ENCODE data around the gene RNF145.
"Not testable (repeated sequence)": the region's sequence is repeated elsewhere in the genome, so short reads cannot be mapped to it uniquely, and the experiment has no call there.

The RNF145 gene, protein sequence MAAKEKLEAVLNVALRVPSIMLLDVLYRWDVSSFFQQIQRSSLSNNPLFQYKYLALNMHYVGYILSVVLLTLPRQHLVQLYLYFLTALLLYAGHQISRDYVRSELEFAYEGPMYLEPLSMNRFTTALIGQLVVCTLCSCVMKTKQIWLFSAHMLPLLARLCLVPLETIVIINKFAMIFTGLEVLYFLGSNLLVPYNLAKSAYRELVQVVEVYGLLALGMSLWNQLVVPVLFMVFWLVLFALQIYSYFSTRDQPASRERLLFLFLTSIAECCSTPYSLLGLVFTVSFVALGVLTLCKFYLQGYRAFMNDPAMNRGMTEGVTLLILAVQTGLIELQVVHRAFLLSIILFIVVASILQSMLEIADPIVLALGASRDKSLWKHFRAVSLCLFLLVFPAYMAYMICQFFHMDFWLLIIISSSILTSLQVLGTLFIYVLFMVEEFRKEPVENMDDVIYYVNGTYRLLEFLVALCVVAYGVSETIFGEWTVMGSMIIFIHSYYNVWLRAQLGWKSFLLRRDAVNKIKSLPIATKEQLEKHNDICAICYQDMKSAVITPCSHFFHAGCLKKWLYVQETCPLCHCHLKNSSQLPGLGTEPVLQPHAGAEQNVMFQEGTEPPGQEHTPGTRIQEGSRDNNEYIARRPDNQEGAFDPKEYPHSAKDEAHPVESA

DNA sequence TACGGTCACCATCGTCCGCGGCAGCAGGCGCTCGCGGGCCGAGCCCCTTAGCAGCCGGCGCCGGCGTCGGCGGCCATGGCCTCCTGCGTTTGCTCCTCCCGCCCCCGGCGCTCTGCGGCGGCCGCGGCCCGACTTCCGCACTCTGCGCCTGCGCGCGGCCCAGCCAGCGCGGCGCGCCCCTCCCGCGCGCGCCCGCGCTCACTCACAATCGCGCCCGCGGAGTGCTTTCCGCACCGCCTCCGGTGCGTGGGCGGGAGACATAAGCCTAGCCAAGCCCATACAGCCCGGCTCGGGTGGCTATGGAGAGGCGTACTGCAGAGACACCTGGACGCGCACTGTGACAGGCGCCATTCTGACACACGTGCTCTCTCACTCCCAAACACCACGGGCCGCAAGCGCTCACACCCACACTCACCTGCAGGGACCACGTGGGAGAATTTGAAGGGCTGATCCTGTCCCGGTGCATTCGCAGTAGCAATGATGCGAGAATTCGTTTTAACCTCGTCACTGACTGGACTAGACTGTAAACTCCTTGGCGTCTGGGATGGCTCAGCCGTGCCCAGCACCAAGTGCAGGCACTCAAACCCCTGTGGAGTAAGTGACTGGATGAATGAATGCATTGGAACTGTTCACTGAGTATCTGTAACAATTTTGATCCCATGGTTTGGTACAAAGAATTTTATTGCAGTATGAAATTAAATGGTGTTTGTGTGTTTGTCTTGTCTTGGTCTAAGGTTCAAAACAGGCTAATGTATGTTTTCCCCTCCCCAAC lies at the start of gene RNF145:
Gene RNF145 (minus strand): TSS at position 116 of the 772 bp plus-strand sequence. CDS start 5,936 bp downstream, outside the sequence.
- DNase-seq = peak; percentile 96

DNA sequence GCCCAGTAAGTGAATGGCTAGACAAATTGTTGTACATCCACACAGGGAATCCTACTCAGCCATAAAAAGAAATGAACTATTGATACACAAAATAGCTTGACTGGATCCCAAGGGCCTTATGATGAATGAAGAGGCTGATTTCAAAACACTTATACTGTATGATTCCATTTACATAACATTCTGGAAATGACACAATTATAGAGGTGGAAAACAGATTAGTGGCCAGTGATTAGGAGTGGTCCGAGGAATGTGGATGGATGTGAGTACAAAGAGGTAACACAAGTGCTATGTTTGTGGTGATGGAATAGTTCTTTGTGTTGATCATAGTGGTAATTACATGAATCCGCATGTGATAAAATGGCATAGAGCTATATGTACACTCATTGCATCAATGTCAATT lies 49.0 kb upstream of the RNF145 start:
- DNase-seq = no peak

DNA sequence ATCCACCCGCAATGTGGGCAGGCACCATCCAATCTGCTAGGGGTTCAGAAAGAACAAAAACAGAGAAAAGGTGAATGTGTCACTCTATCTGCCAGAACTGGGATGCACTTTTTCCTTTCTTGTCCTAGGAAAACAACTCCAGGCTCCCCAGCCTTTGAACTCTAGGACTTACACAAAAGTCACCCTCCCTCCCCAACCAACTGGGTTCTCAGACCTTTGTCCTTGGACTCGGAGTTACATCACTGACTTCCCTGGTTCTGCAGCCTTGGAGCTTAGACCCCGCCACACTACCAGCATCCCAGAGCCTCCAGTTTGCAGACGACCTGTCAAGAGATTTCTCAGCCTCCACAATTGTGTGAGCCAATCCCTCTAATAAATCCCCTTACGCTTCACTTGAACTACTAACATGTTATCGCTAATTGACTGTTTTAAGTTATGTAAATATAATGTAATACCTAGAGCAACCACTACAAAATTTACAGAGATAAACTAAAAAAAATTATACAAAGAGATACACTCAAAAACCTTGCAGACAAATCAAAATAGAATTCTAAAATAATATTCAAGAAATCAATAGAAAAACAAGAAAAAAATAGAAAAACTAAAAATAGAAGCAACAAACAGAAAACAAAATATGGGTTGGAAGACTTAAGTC lies 48.4 kb upstream of the RNF145 start:
- peak; percentile 13 for DNase-seq

DNA sequence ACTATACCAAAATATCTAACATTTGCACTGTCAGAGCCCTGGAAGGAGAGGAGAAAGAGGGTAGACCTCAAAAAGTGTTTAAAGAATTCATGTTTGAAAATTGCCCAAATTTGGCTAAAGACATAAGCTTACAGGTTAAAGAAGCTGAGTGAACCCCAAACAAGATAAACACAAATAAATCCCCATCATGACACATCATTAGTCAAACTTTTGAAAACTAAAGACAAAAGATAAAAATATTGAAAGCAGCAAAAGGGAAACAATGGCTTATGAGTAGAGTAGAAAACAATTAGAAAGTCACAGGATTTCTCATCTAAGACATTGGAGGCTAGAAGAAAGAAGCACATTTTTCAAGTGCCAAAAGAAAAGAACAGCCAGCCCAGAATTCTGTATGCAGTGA lies 47.7 kb upstream of the RNF145 start:
- DNase-seq = no peak

DNA sequence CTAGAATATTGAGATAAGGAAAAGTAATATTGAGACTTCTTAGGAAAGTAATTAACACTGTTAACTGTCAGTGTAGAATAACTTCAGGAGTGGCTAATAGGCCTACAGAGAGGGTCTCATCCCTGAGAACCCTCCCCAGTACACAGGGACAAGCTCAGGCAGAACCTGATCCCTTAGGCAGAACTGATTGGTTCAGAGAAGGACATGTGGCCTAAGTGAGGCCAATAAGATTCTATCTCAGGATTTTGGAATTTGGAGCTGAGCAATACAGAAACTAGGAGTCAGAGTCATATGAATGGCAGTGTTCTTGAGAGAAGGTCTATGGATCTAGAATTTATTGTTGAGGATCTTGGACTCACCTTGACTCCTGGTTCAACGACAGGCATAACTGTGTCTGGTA lies 42.8 kb upstream of the RNF145 start:
- DNase-seq = no peak

DNA sequence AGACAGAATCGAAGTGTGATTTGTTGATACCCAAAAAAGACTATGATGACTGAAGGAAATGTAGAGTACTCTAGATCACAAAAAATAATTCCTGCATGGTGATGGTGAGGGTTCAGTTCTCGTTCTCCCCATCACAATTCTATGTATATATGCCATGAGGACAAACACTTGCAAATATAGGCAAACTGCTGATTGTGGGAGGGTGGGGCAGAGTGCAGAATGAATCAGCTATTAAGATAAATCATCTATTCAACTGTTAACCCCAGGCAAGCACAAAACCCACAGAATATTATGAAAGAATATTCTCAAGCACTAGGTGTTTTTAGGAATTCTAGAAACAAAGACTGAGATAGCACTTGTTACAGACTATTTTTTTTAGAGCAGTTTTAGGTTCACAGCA lies 39.8 kb upstream of the RNF145 start:
- no peak for DNase-seq

DNA sequence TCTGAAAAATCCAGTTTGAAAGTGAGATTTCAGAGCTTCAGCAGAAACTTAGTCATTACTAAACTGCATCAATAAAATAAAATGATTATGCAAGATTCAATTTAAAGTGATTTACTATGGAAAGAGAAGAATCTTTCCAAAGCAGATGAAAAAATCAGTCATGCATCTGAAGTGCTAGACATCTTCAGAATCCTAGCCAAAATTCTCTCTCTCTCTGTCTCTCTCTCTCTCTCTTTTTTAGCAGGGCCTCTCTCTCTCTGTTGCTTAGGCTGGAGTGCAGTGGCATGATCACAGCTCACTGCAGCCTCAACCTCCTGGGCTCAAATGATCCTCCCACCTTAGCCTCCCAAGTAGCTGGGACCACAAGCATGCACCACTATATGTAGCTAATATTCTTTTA lies 35.5 kb upstream of the RNF145 start:
- DNase-seq = no peak

DNA sequence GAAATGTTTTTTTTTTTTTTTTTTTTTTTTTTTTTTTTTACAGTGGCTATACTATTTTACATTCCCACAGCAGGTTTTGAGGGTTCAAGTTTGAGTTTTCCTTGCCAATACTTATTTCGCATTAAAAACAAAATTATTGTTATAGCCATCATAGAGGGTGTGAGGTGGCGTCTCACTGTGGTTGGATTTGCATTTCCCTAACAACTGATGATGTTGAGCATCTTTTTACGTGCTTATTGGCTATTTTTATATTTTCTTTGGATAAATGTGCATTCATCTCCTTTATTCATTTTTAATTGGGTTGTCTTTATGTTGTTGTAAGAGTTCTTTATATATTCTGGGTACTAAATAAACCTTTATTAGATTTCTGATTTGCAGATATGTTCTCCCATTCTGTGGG lies 34.8 kb upstream of the RNF145 start:
- DNase-seq = no peak

DNA sequence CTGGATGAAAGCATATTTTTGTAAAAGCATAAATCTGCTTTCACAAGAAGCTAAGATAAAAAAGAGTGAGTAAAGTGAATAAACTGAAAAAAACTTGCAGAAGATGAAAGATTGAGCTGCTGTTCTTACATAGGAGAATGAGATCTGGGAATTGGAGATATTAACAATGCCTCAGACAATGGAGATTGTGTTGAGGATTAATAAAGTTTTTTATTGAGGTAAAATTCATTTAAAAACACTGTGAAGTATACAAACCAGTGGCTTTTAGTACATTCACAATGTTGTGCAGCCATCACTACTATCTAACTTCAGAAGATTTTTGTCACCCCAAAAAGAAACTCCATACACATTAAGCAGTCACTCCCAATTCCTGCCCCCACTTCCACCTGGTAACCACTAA lies 34.0 kb upstream of the RNF145 start:
- no peak for DNase-seq

DNA sequence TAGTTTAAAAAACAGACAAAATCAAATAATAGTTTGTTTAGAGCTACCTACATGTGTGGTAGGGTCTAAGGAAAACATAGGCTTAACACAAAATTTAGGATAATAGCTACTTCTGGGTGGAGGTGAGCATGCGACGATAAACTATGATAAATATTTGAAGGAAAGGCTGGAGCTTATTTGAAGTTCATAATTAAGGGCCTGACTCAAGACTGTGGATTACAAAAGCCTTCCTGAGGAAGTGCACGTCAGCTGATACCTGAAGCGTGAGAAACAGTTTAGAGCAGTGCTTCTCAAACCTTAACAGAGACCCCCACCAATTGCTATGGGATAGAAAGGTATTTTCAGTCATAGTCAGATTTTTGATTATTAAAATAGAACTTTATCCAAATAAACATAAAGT lies 33.3 kb upstream of the RNF145 start:
- no peak for DNase-seq

DNA sequence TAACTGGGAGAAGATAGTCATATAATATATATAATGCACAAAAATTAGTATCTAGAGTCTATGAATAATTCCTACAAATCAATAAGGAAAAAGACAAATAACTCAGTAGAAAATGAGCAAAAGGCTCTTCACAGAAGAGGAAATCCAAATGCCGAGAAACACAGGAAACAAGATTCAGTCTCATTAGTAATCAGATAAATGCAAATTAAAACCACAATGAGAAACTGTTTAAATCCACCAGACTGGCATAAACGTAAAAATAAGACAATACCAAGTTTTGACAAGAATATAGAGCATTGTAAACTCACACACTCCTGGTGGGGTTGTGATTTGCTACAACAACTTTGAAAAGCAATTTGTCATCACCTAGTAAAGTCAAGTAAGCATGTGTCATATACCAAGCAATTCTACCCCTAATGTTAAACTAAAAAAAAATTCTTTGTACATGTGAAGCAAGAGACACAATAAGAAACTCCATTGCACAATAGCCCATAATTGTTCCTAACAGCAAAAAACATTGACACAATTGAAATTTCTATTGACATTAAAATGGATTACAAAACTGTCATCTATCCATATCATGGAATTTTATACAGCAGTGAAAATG lies 32.7 kb upstream of the RNF145 start:
- DNase-seq = no peak

DNA sequence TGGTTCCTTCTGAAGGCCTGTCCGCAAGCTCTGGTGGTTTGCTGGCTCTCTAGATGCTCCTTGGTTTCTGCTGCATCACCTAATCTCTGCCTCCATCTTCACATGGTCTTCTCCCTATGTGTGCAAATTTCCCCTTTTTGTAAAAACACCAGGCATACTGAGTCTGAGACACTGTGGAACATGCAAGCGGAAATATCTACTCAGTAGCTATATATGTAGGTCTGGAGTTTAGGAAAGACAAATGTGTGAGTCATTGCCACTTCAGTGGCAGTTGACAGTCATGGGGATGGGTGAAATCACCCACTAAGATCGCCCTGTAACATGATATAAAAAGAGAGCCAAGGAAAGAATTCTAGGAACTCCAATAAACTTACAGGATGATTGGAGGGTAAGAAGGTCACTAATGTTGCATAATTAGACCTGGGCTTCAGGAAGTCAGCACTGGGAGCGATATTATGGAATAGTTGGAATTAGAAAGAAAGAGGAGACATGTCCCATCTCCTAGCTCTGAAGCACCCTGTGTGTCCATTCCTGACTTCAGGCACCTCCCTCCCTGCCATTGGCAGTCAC lies 31.0 kb upstream of the RNF145 start:
- DNase-seq = peak; percentile 77

DNA sequence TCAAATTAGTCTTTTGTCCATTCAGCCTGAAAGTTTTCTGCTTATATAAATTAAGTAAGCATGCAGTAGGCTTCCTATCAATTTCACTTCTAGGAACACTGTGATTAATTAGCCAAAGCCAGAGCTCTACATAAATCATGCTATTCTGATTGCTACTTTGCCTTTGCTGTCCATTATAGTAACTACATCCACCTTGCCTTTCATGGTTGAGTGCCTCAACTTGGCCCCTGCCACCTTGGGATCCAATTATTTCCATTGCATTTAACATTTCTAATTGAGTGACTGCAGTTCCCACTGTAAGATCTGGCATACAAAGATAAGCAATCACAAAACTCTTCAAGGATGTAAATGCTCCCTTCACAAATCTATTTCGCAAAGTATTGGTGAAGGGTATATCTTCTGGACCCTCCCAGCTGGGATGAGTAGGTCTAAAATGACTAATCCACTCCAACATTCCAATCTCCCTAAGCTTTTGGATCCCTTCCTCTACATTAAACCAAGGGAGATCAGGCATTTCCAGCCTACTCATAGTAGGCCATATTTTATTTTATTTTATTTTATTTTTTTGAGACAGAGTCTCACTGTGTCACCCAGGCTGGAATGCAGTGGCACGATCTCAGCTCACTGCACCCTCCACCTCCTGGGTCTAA lies 26.6 kb upstream of the RNF145 start:
- DNase-seq = not testable (repeated sequence)

DNA sequence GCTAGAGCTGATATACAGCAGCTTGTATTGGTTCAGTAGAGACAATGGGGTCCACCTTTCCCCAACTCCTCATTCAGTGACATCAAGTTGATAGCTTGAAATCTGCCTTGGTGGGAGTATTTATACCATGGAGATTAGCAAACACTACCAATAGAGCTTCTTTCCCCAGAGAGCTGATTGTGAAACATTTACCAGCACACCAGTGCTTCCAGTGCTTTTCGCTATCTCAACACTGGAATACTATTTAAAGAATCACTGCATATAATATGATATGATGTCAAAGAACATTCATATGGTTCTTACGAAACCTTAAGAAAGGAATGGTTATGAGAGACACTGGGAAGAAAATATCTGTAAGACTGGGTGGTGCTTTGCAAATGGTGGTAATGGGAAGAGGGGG lies 21.8 kb upstream of the RNF145 start:
- no peak for DNase-seq

DNA sequence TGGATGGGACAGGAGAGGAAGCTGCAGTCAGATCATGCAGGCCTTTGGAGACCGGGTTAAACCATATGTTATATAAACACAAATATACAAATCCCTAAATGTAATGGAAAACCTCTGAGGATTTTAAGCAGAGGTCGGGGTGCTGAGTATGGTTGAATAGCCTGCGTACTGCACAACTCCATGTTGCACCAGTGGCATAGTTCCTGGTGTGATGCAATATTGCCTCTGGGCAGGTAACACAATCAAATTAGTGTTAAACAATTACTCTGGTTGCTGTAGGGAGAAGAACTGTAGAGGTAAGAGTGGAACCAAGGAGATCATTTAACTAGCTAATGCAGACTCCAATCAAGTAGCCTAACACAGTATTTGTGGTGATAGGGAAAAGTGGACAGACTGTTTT lies 21.3 kb upstream of the RNF145 start:
- no peak for DNase-seq

DNA sequence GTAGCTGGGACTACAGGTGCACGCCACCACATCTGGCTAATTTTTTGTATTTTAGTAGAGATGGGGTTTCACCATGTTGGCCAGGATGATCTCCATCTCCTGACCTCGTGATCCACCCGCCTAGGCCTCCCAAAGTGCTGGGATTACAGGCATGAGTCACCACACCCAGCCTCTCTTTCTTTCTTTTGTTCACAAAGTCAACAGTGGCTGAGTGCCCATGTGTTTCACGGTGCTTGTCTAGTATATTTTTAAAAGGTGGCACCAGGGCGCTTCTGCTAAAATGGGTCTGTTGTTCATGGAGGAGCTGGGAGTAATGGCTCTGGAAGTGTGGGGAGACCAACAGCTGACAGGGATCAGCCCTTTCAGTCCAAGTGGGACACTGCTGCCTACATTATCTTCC lies 18.7 kb upstream of the RNF145 start:
- DNase-seq = peak; percentile 90

DNA sequence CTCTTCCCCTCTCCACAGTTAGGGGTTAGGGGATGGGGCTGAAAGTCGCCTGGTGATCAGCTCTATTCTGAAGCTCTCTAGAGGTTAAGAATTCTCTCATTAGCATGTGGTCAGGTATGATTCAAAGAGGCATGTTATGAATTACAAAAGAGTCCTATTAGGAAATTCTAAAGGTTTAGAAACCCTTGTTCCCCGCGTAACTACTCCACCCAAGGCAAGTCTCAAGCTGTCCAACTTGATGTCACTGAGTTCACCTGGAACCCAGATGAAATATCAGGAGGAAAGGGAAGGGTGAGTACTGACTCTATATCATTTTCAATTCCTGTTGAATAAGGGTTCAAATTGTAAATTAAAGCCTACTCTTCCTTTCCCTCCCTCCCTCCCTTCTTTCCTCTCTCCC lies 18.1 kb upstream of the RNF145 start:
- no peak for DNase-seq

DNA sequence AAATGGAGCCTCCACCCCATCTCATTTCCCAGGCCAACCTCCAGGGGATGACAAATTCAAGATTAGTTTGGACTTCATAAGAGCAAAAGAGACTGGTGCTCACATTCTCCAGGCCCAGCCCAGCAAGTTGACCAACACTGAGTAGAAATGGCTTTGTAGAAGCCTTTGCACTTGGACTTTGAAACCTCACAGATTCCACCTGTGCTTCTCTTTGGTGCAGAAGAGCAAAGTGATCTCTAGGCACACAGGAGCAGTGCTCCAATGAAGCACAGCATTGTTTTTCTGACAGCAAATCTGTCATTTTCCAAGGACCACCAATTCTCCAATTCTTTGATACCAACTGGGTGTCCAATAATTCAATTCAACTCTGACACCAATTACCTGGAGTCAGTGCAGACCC lies 17.1 kb upstream of the RNF145 start:
- DNase-seq = peak; percentile 13

DNA sequence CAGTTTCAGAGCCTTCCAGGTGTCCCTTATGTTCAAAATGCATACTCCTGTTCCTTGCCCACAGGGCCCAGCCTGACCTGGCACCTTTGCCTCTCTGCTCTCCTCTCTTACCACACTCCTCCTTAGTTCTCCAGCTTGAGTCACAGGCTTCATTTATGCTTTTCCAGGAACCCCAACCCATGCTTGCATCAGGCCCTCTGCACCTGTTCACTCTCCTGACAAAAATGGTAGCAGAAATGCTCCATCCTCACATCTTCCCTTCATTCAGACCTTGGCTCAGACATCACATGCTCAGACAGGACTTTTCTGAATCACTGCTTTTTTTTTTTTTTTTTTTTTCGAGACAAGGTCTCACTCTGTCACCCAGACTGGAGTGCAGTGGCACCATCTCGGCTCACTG lies 15.1 kb upstream of the RNF145 start:
- DNase-seq = no peak

DNA sequence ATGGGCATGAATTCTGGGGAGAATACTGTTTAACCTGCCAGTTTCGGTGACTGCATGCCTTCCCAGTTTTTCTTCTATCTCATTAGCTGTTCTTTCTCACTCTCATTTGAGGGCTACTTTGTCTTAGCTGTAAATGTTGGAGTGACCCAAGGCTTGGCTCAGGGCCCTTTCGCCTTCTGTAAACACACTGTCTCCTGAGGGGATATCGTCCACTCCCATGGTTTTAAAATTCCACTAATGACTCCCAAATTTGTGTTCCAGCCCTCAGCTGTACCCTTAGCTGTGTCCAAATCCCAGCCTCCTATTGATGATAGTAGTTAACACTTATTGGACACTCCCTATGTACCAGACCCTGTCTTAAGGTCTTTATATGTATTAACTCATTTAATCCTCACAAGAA lies 14.1 kb upstream of the RNF145 start:
- DNase-seq = no peak

DNA sequence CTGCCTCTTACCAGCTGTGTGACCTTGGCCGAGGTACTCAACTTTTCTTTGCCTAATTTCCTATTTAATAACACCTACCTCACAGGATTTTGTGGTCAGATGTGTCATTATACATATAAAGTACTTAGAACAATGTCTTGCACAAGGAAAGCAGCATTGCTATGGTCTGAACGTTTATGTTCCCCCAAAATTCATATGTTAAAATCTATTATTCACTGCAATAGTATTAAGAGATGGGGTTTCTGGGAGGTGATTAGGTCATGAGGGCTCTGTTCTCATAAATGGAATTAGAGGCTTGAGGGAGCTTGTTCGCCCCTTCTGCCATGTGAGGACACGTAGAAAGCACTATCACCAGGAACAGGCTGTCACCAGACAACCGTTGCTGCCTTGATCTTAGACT lies 10.9 kb upstream of the RNF145 start:
- DNase-seq = no peak

DNA sequence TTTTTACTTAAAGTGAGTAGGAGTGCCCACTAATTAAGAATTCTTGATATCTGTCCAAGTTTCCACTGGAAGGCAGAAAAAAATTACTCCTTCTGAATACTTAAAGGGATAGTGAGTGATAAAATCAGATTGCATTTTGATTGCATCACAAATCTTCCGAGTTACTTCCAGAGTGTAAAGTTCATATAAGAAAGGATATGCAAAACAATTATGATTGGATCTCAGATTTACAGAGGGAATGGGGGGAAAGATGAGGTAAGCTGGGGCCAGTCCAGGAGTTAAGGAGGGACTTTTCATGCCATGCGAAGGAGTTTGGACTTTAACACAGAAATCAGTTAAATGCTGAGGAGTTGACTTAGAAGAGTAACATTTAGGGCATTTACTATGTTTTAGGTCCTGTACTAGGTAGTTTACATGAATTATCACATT lies 9.3 kb upstream of the RNF145 start:
- DNase-seq = no peak
